GM23248 (cell line): Measurements from ENCODE around the gene FAM180A.

Experiments
- EZH2 ChIP-seq: fragments of 200-600 bp; sonication (generic); IDR thresholded peaks from 2 replicates; pipeline ENCODE4 v1.6.1; 2018; ENCODE audit warnings: antibody characterized with exemption, mild to moderate bottlenecking; ENCODE audit not compliant: insufficient read depth, poor library complexity, severe bottlenecking
- EZH2phosphoT487 ChIP-seq: fragments of 200-600 bp; sonication (generic); IDR thresholded peaks from 2 replicates; pipeline ENCODE4 v1.6.1; 2018; ENCODE audit warnings: antibody characterized with exemption, moderate library complexity, mild to moderate bottlenecking, low read depth; ENCODE audit not compliant: insufficient read depth

GRCh38 chr7:135782377-135782776 is 33.8 kb upstream of the FAM180A start:
- TF ChIP-seq EZH2phosphoT487 (no peak), EZH2 (no peak)
